KMS-11 (cell line): ENCODE data around the gene GXYLT2.

Experiments
- H2AFZ ChIP-seq: fragments of 200-600 bp; sonication (generic); 2 replicates; pipeline ENCODE4 v1.6.1; 2016; ENCODE audit warnings: antibody characterized with exemption, mixed run types, low read depth
- H3K27ac ChIP-seq: fragments of 200-600 bp; sonication (generic); 2 replicates; pipeline ENCODE4 v1.6.1; 2016; ENCODE audit warnings: mild to moderate bottlenecking, mixed run types
- H3K27me3 ChIP-seq: fragments of 200-600 bp; sonication (generic); 2 replicates; pipeline ENCODE4 v1.6.1; 2017; ENCODE audit warnings: mild to moderate bottlenecking, low read depth, mixed run types, moderate library complexity; ENCODE audit not compliant: insufficient read depth
- H3K36me3 ChIP-seq: fragments of 200-600 bp; sonication (generic); 2 replicates; pipeline ENCODE4 v1.6.1; 2017; ENCODE audit warnings: mild to moderate bottlenecking, mixed run types; ENCODE audit not compliant: insufficient read depth
- H3K4me1 ChIP-seq: fragments of 200-600 bp; sonication (generic); 2 replicates; pipeline ENCODE4 v1.6.1; 2016; ENCODE audit warnings: mild to moderate bottlenecking, low read depth, mixed run types; ENCODE audit not compliant: poor library complexity, severe bottlenecking
- H3K4me2 ChIP-seq: fragments of 200-600 bp; sonication (generic); 2 replicates; pipeline ENCODE4 v1.7.0; 2016; ENCODE audit warnings: mild to moderate bottlenecking, mixed run types
- H3K4me3 ChIP-seq: fragments of 200-600 bp; sonication (generic); IDR thresholded peaks from 2 replicates; pipeline ENCODE4 v1.6.1; 2017; ENCODE audit warnings: low read depth, low read length, mixed read lengths; ENCODE audit not compliant: insufficient read depth
- H3K79me2 ChIP-seq: fragments of 200-600 bp; sonication (generic); 2 replicates; pipeline ENCODE4 v1.6.1; 2016; ENCODE audit warnings: low read depth, mixed run types; ENCODE audit not compliant: insufficient read depth
- H3K9ac ChIP-seq: fragments of 200-600 bp; sonication (generic); 2 replicates; pipeline ENCODE4 v1.6.1; 2016; ENCODE audit warnings: mild to moderate bottlenecking, mixed run types
- H4K20me1 ChIP-seq: fragments of 200-600 bp; sonication (generic); 2 replicates; pipeline ENCODE4 v1.6.1; 2016; ENCODE audit warnings: mild to moderate bottlenecking, mixed run types; ENCODE audit not compliant: insufficient read depth
- TF ChIP-seq, protein P1 (sequence below): fragments of 200-600 bp; sonication (generic); conservative IDR thresholded peaks from 2 replicates; pipeline ENCODE4 v1.6.1; 2017; ENCODE audit warnings: low read depth, mild to moderate bottlenecking, antibody characterized with exemption, low read length, moderate library complexity, mixed read lengths

The GXYLT2 gene

DNA sequence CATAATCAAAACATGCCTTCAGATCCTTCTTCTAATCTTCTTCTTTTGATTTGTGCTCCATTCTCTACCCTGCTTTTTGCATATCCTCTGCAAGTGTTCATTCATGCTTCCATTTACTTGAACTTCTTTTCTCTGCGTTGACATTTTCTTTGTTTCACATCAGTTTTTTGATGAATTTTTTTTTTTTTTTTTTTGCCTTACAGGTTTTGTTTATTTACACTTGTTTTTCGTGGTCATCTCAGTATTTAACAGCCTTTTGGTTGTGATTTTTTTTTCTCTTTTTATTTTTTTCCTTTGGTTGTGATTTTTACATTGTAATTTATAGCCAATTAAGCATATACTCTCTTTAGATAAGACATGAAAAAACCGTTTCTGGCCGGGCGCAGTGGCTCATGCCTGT is 27.8 kb upstream of the GXYLT2 start:
- H3K79me2 ChIP-seq, result no peaks in the 10 kb centered on the region
- no peak overlapping the region for H3K4me3 ChIP-seq
- H3K27ac ChIP-seq, result no peak overlapping the region
- no peaks in the 10 kb centered on the region for H4K20me1 ChIP-seq
- no peak overlapping the region for H2AFZ ChIP-seq
- H3K27me3 ChIP-seq, result no peaks in the 10 kb centered on the region
- peaks cover 10% of the 10 kb centered on the region for H3K4me1 ChIP-seq
- TF ChIP-seq, protein P1, sequence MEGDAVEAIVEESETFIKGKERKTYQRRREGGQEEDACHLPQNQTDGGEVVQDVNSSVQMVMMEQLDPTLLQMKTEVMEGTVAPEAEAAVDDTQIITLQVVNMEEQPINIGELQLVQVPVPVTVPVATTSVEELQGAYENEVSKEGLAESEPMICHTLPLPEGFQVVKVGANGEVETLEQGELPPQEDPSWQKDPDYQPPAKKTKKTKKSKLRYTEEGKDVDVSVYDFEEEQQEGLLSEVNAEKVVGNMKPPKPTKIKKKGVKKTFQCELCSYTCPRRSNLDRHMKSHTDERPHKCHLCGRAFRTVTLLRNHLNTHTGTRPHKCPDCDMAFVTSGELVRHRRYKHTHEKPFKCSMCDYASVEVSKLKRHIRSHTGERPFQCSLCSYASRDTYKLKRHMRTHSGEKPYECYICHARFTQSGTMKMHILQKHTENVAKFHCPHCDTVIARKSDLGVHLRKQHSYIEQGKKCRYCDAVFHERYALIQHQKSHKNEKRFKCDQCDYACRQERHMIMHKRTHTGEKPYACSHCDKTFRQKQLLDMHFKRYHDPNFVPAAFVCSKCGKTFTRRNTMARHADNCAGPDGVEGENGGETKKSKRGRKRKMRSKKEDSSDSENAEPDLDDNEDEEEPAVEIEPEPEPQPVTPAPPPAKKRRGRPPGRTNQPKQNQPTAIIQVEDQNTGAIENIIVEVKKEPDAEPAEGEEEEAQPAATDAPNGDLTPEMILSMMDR, result no peak
- H3K9ac ChIP-seq, result no peak overlapping the region
- H3K36me3 ChIP-seq, result no peaks in the 10 kb centered on the region
- no peak overlapping the region for H3K4me2 ChIP-seq

DNA sequence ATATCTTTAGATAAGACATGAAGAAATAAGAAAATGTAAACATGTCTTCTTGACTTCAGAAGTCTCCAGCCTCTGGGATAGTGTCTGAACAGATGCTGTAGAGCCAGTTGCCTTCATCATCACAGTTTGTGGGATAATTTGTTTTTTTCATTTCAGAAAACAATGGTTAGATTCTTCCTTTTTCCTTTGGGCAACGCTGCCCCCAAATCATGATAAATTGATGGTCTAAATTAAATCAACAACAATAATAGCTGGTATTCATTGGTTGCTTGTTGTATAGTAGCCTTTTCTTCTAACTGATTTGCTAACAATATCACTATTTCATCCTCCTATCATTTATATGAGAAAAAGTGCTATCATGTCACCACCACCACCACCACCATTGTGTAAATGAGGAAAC is 27.0 kb upstream of the GXYLT2 start:
- H3K4me3 ChIP-seq, result no peak overlapping the region
- H3K4me2 ChIP-seq, result no peak overlapping the region
- H3K4me1 ChIP-seq, result peaks cover 10% of the 10 kb centered on the region
- H3K27me3 ChIP-seq, result no peaks in the 10 kb centered on the region
- no peak overlapping the region for H3K27ac ChIP-seq
- H3K36me3 ChIP-seq, result no peaks in the 10 kb centered on the region
- H2AFZ ChIP-seq, result no peak overlapping the region
- H4K20me1 ChIP-seq, result no peaks in the 10 kb centered on the region
- no peaks in the 10 kb centered on the region for H3K79me2 ChIP-seq
- TF ChIP-seq, protein P1, result no peak
- no peak overlapping the region for H3K9ac ChIP-seq

DNA sequence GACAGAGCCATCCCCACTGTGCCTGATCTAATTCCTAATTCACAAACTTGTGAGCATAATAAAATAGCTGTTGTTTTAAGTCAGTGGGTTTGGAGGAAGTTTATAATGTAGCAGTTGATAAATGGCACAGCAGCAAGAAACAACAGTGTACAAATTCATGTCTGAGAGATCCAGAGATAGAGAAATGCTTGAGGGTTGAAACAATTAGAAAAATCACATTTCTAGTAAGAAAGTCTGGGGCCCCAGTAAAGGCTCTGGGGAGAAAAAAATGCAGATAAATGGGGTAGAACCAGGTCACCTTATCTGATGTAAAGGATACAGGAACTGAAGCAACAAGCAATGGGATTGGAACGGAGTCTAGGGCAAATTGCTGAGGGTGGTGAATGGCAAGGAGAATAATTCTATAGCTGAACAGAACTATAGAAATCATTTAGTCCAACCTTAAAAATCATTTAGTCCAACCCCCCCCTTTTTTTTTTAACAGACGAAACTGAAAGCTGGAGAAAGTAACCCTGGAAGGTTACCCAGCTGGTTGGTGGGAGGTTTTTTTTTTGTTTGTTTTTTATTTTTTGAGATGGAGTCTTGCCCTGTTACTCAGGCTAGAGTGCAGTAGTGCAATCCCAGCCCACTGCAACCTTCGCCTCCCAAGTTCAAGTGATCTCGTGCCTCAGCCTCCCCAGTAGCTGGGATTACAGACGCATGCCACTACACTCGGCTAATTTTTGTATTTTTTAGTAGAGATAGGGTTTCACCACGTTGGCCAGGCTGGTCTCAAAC is 25.3 kb upstream of the GXYLT2 start:
- Histone ChIP-seq H4K20me1 (no peaks in the 10 kb centered on the region), H3K4me1 (peaks cover 10% of the 10 kb centered on the region), H3K4me3 (no peak overlapping the region), H3K9ac (no peak overlapping the region), H3K27me3 (no peaks in the 10 kb centered on the region), H2AFZ (no peak overlapping the region), H3K4me2 (no peak overlapping the region), H3K79me2 (no peaks in the 10 kb centered on the region), H3K27ac (no peak overlapping the region), H3K36me3 (no peaks in the 10 kb centered on the region)
- TF ChIP-seq, protein P1, result no peak

DNA sequence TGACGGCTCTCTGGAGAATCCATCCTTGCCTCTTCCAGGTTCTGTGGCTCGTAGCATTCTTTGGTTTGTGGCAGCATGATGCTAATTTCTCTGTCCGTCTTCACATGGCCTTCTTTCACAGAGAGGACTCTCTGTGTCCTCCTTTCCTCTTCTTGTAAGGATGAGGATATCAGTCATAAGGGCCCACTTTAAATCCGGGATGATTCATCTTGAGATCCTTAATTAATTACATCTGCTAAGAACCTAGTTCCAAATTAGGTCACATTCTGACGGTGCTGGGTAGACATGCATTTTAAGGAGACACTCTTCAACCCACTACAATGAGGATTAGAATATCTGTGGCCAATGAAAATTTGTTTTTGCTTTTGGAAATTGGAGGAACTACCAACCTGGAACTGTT is 15.7 kb upstream of the GXYLT2 start:
- Histone ChIP-seq H4K20me1 (no peaks in the 10 kb centered on the region), H3K27ac (no peak overlapping the region), H3K9ac (no peak overlapping the region), H3K36me3 (no peaks in the 10 kb centered on the region), H3K27me3 (no peaks in the 10 kb centered on the region), H3K4me2 (no peak overlapping the region), H3K4me1 (no peaks in the 10 kb centered on the region), H2AFZ (no peak overlapping the region), H3K4me3 (no peak overlapping the region), H3K79me2 (no peaks in the 10 kb centered on the region)
- TF ChIP-seq, protein P1, result no peak
